Activated T-helper 1 cell treated with anti-CD3 and anti-CD28 coated beads, Interleukin-12 subunit alpha, Interleukin-12 subunit beta, Interleukin-2, Interleukin-4 antibody, amounts not matched to agents 30 ng/mL and 10 ng/mL and 1 ng/mL, durations not matched to agents 14 hours and 24 hours and 36 hours (primary cell): ENCODE measurements around the gene REXO5. TPM values are rescaled to one million over a fixed set of nuclear protein-coding genes. Genes with fewer than 3 reads are reported as not detected.
A peak's percentile ranks its signal among the peaks of the same experiment; 100 is the strongest.
"Not testable (repeated sequence)": the region's sequence is repeated elsewhere in the genome, so short reads cannot be mapped to it uniquely, and the experiment has no call there.

Source experiments
- DNase-seq: peaks from one replicate; pipeline ENCODE4 v3.0.0; 2021; ENCODE audit warnings: low spot score
- H3K27ac Mint-ChIP-seq: one replicate; pipeline ENCODE4 v1.8.0; 2021; ENCODE audit warnings: mild to moderate bottlenecking, mixed read lengths
- H3K27me3 Mint-ChIP-seq: one replicate; pipeline ENCODE4 v1.8.0; 2022; ENCODE audit warnings: mild to moderate bottlenecking, moderate library complexity, mixed read lengths; ENCODE audit not compliant: insufficient read depth
- H3K36me3 Mint-ChIP-seq: one replicate; pipeline ENCODE4 v1.8.0; 2021; ENCODE audit warnings: low read depth, mixed read lengths
- H3K4me1 Mint-ChIP-seq: one replicate; pipeline ENCODE4 v1.8.0; 2021; ENCODE audit warnings: low read depth, mixed read lengths
- H3K4me3 Mint-ChIP-seq: one replicate; pipeline ENCODE4 v1.8.0; 2021; ENCODE audit warnings: mild to moderate bottlenecking, moderate library complexity, mixed read lengths
- H3K9me3 Mint-ChIP-seq: one replicate; pipeline ENCODE4 v1.8.0; 2021; ENCODE audit warnings: mixed read lengths
- intact Hi-C: fragments of 100-400 bp; cut with micrococcal nuclease; formaldehyde crosslinking; loops from one replicate; pipeline ENCODE4 v1.15.1; 2024
- total RNA-seq: library from RNA; stranded (reverse); gene quantifications from 2 replicates; pipeline ENCODE4 v1.2.3, GENCODE V29; 2022

Gene REXO5
- total RNA-seq, 1 donor from 2014 or later, result 8.3 TPM

- Mint-ChIP-seq H3K36me3 (peaks cover 43% of the 10 kb centered on the region), H3K4me3 (no peak overlapping the region), H3K27me3 (no peaks in the 10 kb centered on the region), H3K4me1 (peaks cover 29% of the 10 kb centered on the region), H3K9me3 (no peaks in the 10 kb centered on the region), H3K27ac (no peak overlapping the region)
- intact Hi-C loops, result no loop called here
- DNase-seq, result no peak
Measured at GRCh38 chr16:20859699-20860098, 53.4 kb downstream of the REXO5 start.

DNA sequence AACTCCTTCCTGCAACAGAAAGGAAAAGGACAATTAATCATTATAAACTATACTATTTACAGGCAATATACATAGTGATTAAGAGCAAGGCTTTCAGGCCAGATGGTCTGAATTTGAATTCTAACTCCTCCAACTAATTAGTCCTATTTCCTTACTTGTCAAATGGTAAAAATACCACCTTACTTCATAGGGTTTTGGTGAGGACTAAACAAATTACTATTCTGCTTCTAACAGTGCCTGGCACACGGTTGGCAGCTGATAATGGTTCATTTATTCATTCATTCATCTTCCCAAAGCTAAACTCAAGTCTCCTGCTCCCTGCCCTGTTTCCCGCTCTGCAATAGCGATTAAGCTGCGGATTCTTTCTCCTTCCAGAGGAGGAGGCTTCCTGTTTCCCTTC lies 54.0 kb downstream of the REXO5 start:
- intact Hi-C loops, result no loop called here
- Mint-ChIP-seq H3K9me3 (no peaks in the 10 kb centered on the region), H3K27ac (no peak overlapping the region), H3K36me3 (peaks cover 40% of the 10 kb centered on the region), H3K4me3 (no peak overlapping the region), H3K27me3 (no peaks in the 10 kb centered on the region), H3K4me1 (peaks cover 28% of the 10 kb centered on the region)
- DNase-seq, result no peak

DNA sequence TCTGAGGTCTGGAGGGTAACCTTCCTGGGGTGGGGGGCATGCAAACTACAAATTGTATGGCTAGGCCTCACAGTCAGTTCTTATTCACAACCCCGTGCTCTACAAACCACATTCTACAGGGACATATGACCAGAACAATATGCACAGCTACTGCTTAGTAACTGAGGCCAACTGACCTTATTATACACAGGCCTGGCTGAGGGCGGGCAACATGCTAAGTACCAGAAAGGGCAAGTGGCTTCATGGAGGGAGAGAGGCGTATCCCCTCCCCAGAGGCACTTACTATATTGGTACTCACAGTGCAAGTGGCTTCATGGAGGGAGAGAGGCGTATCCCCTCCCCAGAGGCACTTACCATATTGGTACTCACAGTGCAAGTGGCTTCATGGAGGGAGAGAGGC lies 54.7 kb downstream of the REXO5 start:
- Mint-ChIP-seq H3K36me3 (peaks cover 39% of the 10 kb centered on the region), H3K4me1 (peaks cover 30% of the 10 kb centered on the region)
- intact Hi-C loops, H3K9me3 Mint-ChIP-seq, DNase-seq, H3K4me3 Mint-ChIP-seq, H3K27ac Mint-ChIP-seq, H3K27me3 Mint-ChIP-seq: not testable (repeated sequence)

DNA sequence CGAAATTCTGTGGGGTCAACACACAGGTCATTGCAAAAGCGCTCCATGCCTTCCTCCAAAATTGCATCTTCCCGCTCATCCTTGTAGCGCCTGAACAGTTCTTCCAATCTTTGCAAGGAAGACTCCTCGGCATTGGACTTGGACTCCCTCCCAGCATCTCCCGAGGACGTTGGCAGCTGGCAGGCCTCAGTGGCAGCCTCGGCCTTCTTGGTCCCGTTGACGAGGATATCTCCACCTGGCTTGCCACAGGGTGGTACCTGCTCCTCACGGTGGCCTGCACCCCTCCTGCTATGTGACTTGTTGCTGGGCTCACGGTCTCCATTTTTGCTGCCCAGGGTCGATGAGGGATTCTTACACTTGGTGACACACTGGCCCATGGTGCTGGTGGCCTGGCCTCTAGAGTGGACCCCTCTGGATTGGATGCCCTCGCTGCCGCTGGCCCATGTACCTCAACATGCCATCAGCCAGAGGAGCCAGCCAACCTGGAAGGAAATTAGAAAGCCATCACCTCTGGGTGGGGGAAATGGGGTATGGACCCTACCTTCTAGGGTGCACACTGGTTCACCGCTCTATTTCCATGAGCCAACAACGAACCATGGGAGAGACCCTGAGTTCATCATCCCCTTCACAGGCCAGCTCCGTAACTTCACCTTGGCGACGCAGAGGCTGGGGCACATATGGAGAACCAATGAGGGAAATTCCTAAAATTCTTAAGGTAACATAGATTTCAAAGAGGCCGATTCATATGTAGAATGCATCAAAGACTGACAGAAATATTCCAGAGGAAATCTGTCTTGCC lies 56.0 kb downstream of the REXO5 start:
- Mint-ChIP-seq H3K27ac (no peak overlapping the region), H3K27me3 (no peaks in the 10 kb centered on the region), H3K4me3 (no peak overlapping the region), H3K36me3 (peaks cover 40% of the 10 kb centered on the region), H3K4me1 (peaks cover 33% of the 10 kb centered on the region), H3K9me3 (no peaks in the 10 kb centered on the region)
- intact Hi-C loops, result no loop called here
- no peak for DNase-seq

DNA sequence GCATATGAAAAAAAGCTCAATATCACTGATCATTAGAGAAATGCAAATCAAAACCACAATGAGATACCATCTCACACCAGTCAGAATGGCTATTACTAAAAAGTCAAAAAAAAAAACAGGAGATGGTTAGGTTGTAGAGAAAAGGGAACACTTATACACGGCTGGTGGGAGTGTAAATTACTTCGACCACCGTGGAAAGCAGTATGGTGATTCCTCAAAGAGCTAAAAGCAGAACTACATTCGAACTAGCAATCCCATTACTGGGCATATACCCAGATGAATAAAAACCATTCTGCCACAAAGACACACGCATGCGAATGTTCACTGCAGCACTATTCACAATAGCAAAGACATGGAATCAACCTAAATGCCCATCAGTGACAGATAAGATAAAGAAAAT lies 58.0 kb downstream of the REXO5 start:
- H3K27me3 Mint-ChIP-seq, H3K4me3 Mint-ChIP-seq, intact Hi-C loops, DNase-seq, H3K9me3 Mint-ChIP-seq, H3K27ac Mint-ChIP-seq: not testable (repeated sequence)
- H3K36me3 Mint-ChIP-seq, result peaks cover 45% of the 10 kb centered on the region
- H3K4me1 Mint-ChIP-seq, result peaks cover 50% of the 10 kb centered on the region

- Mint-ChIP-seq H3K36me3 (peaks cover 36% of the 10 kb centered on the region), H3K9me3 (no peaks in the 10 kb centered on the region)
- intact Hi-C loops, result no loop called here
Measured at GRCh38 chr16:20865420-20866131, 59.2 kb downstream of the REXO5 start.

GRCh38 chr16:20866145-20866772 lies 59.9 kb downstream of the REXO5 start:
- Mint-ChIP-seq H3K4me1 (peaks cover 69% of the 10 kb centered on the region), H3K27me3 (no peaks in the 10 kb centered on the region), H3K36me3 (peaks cover 39% of the 10 kb centered on the region), H3K27ac (peak overlapping the region; percentile 50), H3K9me3 (no peaks in the 10 kb centered on the region), H3K4me3 (no peak overlapping the region)
- intact Hi-C loops, result no loop called here
- no peak for DNase-seq

More at GRCh38 chr16:20865420-20866131, 59.2 kb downstream of the REXO5 start:
- Mint-ChIP-seq H3K4me1 (peaks cover 62% of the 10 kb centered on the region), H3K27me3 (no peaks in the 10 kb centered on the region), H3K27ac (peak overlapping the region; percentile 50), H3K4me3 (peak overlapping the region; percentile 28)
- no peak for DNase-seq

- intact Hi-C loops, result no loop called here
- Mint-ChIP-seq H3K27ac (peak overlapping the region; percentile 64), H3K36me3 (peaks cover 39% of the 10 kb centered on the region), H3K27me3 (no peaks in the 10 kb centered on the region), H3K9me3 (no peaks in the 10 kb centered on the region), H3K4me1 (peaks cover 74% of the 10 kb centered on the region), H3K4me3 (no peak overlapping the region)
- DNase-seq, result no peak
Measured at GRCh38 chr16:20866801-20867200, 60.5 kb downstream of the REXO5 start.

DNA sequence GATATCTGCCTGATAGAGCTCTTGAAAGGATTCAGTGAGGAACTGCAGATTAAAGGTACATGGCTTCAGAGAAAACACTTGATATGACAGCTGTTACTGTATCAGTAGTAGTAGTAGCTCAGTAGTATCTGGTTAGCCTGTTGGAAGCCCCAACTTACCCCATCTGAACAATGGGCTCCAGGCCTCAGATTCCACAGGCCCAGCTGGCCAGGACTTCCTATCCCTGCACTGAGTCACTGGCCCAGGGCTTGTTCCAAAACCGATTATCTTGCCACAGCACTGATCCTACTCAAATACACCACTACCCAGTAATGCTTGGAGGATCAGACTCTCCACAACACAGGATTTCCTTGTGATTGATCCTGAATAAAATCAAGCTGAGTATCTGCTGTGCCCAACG lies 61.3 kb downstream of the REXO5 start:
- H3K4me3 Mint-ChIP-seq, result no peak overlapping the region
- no peak overlapping the region for H3K27ac Mint-ChIP-seq
- no peaks in the 10 kb centered on the region for H3K27me3 Mint-ChIP-seq
- peaks cover 36% of the 10 kb centered on the region for H3K36me3 Mint-ChIP-seq
- H3K4me1 Mint-ChIP-seq, result peaks cover 81% of the 10 kb centered on the region
- no peaks in the 10 kb centered on the region for H3K9me3 Mint-ChIP-seq
- DNase-seq, result no peak
- intact Hi-C loops, result no loop called here

DNA sequence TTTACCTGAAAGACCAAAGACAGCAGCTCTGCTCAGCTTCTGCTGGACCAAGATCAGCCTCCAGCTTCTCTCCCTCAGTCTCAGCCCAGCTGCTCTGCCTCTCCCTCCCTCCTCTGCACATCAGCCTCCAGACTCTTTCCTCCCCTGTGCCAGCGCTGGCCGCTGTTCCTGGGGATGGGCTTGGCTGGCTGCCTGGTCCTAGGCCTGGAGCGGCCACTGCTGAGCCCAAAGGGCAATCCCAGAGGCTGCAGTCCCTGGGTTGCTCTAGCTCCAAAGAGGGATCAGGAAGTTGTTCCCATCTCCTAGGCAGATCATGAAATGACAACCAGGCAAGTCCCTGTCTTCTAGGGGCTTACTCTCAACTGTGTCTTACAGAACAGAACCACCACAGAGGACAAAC lies 62.6 kb downstream of the REXO5 start:
- no peaks in the 10 kb centered on the region for H3K27me3 Mint-ChIP-seq
- H3K9me3 Mint-ChIP-seq, result no peaks in the 10 kb centered on the region
- H3K4me3 Mint-ChIP-seq, result no peak overlapping the region
- intact Hi-C loops, result no loop called here
- DNase-seq, result no peak
- H3K27ac Mint-ChIP-seq, result no peak overlapping the region
- H3K4me1 Mint-ChIP-seq, result peaks cover 90% of the 10 kb centered on the region
- peaks cover 30% of the 10 kb centered on the region for H3K36me3 Mint-ChIP-seq

- Mint-ChIP-seq H3K36me3 (peaks cover 30% of the 10 kb centered on the region), H3K27ac (no peak overlapping the region), H3K9me3 (no peaks in the 10 kb centered on the region), H3K27me3 (no peaks in the 10 kb centered on the region), H3K4me3 (no peak overlapping the region), H3K4me1 (peaks cover 93% of the 10 kb centered on the region)
- DNase-seq, result no peak
- intact Hi-C loops, result no loop called here
Measured at GRCh38 chr16:20870122-20870820, 63.9 kb downstream of the REXO5 start.

- Mint-ChIP-seq H3K36me3 (peaks cover 32% of the 10 kb centered on the region), H3K9me3 (no peaks in the 10 kb centered on the region), H3K27me3 (peaks cover 2% of the 10 kb centered on the region), H3K27ac (no peak overlapping the region), H3K4me3 (no peak overlapping the region), H3K4me1 (peaks cover 92% of the 10 kb centered on the region)
- DNase-seq, result no peak
- intact Hi-C loops, result no loop called here
Measured at GRCh38 chr16:20871258-20871657, 64.9 kb downstream of the REXO5 start.
